GM13977 (cell line): ENCODE results near the gene PRRT4.

Experiments used
- DNase-seq: peaks from one replicate; pipeline ENCODE4 v3.0.0; 2012; ENCODE audit warnings: low spot score
- in situ Hi-C: fragments of 300-500 bp; cut with MboI; formaldehyde crosslinking; loops from one replicate; pipeline ENCODE4 v1.12.0; 2022; ENCODE audit warnings: low sequenced_read_pairs, low pct_unique_long_range_greater_than_20kb, mixed read lengths, inconsistent platforms; ENCODE audit not compliant: unreplicated experiment
- TF ChIP-seq, protein P1 (sequence below): IDR thresholded peaks from 2 replicates; pipeline ENCODE4 v1.5.1; 2012; ENCODE audit warnings: mild to moderate bottlenecking, control low read depth; ENCODE audit not compliant: insufficient read depth; ENCODE audit errors: extremely low read depth, missing control alignments

The PRRT4 gene

DNA sequence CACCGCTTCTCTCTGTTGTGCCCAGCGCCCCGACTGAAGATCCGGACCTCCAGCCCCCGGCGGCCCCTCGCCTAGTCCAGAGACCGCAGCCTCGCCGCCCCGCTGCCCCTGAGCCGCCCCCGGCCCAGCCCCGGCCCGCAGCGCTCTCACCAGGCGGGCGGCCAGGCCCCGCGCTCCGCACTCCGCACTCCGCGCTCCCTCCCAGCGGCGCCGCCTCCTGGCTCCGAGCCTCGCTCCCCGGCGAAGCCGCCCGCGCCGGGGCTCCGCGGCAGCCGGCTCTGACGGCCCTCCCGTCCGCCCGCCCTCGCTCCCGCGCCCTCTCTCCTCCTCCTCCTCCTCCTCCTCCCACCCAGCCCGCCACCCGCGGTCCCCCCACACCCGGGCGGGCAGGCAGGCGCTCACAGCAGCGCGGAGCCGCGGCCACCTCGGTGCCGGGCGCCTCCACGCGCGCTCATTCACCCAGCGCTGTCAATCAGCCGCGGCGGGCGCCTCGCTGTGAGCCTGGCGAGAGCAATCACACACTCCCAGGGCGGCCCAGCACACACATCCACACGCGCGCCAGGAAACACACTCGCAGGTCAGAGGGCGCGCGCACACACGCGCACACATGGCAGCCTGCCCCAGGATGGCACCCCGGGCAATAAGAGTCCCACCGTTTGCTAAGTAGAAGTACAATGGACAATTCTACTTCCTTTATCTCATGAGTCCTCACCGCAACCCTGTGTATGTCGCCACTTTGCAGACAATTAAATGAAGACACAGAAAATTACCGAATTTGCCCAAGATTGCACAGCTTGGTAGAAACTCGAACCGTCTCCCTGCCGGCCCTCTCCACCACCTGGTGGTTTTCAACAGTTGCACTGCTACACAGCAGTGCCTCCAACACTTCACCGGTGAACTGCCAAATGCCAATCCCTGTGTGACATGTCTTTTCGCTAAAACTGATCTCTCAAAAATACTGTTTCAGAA is at the start of gene PRRT4:
Gene PRRT4 (minus strand): TSS at position 280 of the 969 bp plus-strand sequence.
- TF ChIP-seq, protein P1, sequence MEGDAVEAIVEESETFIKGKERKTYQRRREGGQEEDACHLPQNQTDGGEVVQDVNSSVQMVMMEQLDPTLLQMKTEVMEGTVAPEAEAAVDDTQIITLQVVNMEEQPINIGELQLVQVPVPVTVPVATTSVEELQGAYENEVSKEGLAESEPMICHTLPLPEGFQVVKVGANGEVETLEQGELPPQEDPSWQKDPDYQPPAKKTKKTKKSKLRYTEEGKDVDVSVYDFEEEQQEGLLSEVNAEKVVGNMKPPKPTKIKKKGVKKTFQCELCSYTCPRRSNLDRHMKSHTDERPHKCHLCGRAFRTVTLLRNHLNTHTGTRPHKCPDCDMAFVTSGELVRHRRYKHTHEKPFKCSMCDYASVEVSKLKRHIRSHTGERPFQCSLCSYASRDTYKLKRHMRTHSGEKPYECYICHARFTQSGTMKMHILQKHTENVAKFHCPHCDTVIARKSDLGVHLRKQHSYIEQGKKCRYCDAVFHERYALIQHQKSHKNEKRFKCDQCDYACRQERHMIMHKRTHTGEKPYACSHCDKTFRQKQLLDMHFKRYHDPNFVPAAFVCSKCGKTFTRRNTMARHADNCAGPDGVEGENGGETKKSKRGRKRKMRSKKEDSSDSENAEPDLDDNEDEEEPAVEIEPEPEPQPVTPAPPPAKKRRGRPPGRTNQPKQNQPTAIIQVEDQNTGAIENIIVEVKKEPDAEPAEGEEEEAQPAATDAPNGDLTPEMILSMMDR: no peak
- peak; percentile 77 for DNase-seq
- in situ Hi-C loops: no loop called here

DNA sequence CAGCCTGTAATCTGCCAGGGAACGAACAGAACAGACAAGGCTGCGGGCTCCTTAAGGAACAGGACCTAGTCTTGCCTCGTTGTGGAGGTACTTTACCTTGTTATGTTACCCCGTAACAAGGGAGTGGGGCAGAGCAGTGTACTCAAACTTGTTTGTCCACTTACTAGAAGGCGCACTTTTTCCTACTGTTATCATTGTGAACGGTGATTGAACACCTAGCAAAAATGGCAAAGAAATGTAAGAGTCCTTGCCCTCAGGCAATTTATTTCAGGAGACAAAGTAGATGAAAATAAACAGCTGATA is 48.9 kb upstream of the PRRT4 start:
- TF ChIP-seq, protein P1: no peak
- in situ Hi-C loops: no loop called here
- peak; percentile 60 for DNase-seq

DNA sequence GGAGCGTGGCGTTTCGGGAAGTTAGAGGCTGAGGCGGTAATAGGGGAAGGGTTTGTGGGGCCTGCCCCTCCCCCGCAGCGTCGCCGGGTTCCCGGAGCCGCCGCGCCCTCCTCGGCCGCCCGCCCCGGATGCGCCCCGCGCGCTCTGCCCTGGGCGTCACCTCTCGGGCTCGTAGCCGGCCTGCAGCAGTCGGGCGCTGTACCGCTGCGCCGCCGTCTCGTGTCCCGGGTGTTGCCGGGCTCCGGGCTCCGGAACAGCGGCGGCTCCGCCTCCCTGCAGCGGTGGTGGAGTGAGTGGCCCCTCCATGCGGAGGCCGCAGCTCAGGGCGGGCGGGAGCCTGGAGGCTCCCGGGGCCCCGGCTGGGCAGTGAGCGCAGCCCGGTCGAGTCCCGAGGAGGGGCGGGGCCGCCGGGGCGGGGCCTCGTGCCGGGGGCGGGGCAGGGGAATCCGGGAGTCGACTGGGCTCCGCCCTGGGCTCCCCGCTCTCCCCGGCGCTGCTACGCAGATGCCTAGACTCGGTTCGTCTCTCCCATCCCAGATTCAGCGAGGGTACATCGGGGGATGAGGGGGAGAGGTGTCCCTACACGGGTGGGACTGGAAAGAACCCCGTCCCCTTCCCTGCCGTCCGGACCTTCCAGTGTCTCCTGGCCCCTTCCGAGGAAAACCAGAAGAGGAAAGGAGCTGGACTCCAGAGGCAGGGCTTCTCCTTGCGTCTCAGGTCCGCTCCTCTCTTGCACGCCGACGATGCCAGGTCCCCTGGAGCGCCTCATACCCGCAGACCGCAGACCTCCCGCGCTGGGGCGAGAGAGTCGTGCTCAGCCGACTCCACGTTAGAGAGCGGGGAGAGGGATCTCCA is 48.3 kb upstream of the PRRT4 start, which contains the start of gene IMPDH1:
Gene IMPDH1 (minus strand): TSS at position 387 of the 855 bp plus-strand sequence. CDS start 81 bp downstream, at position 306.
- TF ChIP-seq, protein P1: no peak
- in situ Hi-C loops: no loop called here
- peak; percentile 97 for DNase-seq

DNA sequence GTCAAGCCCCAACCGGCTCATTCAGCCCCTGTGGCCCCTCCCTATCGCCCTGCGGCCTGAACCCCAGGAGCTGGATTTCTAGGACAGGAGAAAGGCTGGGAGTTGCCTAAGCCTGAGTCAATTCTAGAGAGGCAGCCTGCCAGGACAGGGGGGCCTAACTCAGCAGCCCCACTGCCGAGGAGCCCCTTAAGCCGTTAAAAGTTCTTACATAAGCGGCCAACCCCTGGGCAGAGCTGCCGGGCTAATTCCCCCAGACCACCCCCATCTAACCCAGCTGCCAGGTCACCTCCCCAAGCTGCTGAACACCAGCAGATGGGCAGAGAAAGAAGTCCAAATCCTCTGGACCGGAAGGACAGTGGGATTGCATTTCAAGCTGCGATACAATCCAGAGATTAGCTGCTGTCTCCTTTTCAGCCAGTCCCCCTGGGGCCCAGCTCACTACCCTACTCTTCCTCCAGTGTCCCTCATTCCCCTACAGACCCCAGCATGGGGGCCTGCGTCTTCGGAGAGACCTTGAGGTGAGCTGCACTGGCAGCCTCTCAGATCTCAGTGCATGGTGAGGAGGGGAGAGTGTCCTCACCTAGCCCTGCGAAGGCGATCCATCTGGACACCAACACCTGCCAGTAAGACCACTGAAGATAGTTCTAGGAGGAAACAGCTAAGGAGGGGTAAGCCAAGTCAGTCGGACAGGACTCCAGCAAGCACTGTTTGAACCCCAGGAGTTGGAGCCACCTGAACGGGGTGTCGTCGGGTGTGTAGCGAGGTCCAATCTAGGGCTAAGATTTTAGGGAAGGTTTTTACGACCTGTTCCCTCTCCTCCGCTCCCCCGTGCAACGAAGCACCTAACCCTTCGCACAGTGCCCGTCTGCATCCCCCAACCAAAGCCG is 47.5 kb upstream of the PRRT4 start:
- peak; percentile 34 for DNase-seq

DNA sequence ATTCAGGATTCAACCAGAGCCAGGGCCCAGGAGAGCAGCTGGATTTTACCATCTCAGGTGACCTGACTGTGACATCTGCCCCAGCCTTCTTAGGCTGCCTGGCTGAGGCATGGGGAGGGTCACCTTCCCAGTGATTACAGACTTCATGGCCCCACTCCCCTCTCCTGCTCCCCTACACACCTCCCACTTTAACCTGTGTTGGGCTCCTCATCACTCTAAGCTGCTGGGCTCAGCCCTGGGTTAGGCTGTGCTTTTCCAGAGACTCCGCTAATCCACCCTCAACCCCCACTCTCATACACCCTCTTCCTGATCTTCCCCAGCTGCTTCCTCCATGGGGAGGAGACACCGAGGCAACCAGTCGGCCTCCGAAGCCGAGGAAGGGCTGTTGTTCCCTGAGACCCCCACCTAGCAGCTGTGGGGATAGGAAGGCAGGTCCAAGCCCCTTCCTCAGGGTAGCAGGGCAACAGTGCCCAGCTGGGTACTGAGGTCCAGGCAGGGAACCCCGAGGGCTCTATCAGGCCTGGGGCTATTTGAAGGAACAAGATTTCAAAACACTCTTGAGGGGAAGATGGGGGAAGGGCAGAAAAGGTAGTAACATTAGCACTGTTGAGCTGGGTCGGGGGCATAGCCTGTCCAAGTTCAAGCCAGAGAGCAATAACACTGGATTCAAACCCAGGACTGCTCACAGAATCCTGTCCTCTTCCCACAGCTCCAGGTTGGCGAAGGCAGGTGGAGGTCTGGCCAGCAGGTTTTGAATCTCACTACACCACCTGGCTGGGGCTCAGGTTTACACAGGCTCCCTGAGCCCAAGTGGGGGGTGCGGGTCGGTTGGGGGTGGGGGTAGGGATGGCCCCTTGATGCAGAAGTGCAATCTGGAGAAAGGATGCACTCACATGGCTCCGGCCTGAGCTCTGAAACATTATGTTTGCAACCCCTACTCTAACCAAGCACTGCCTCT is 46.5 kb upstream of the PRRT4 start:
- no peak for DNase-seq
- in situ Hi-C loops: no loop called here
- TF ChIP-seq, protein P1: no peak

More for the DNA sequence above, 47.5 kb upstream of the PRRT4 start:
- TF ChIP-seq, protein P1: no peak
- in situ Hi-C loops: no loop called here
